H1 (cell line): Measurements from ENCODE around the gene UBTD1. TPM values are rescaled to one million over a fixed set of nuclear protein-coding genes. Genes with fewer than 3 reads are reported as not detected.

Source experiments
- CEBPB ChIP-seq: IDR thresholded peaks from 2 replicates; pipeline ENCODE4 v1.6.1; 2012; ENCODE audit warnings: low read depth, low read length
- MAFK ChIP-seq: IDR thresholded peaks from 2 replicates; pipeline ENCODE4 v1.6.1; 2012; ENCODE audit warnings: low read depth, mild to moderate bottlenecking, improper control_type of control experiment, low read length
- RBBP5 ChIP-seq: IDR thresholded peaks from 2 replicates; pipeline ENCODE4 v1.7.1; 2012; ENCODE audit warnings: low read depth, mild to moderate bottlenecking, inconsistent platforms, low read length, moderate library complexity, borderline replicate concordance
- TAF7 ChIP-seq: optimal IDR thresholded peaks from 2 replicates; pipeline ENCODE3; 2011; ENCODE audit warnings: low read depth, mild to moderate bottlenecking, inconsistent platforms, low read length, moderate library complexity, borderline replicate concordance
- ZNF274 ChIP-seq: IDR thresholded peaks from 2 replicates; pipeline ENCODE4 v1.7.0; 2012; ENCODE audit warnings: low read length, borderline replicate concordance; ENCODE audit errors: extremely low read depth
- polyA plus RNA-seq, 7 experiments: library from polyadenylated mRNA; depleted of rRNA in 3 of 7; stranded (reverse) in 5 of 7; unstranded in 2 of 7; fragments of >200 nt in 5 of 7; fragments of 200-250 nt in 2 of 7; gene quantifications; 1 replicate in 5 of 7; 2 replicates in 1 of 7; 4 replicates in 1 of 7; pipeline versions ENCODE4 v1.2.1 to v1.2.3, GENCODE V29; 2011 to 2013; ENCODE audit warnings: missing spikeins in 2 of 7, mixed read lengths in 2 of 7
- total RNA-seq: library from RNA; stranded (reverse); fragmentation: NEBNext Ultra II Directional; extraction: Animal tissue kit (Norgen Biotek cat#: 25700); gene quantifications from 2 replicates; pipeline ENCODE4 v1.2.1, GENCODE V29; 2021
- TF ChIP-seq, protein P1 (sequence below): fragments of 300-600 bp; sonication (generic); IDR thresholded peaks from 2 replicates; pipeline ENCODE4 v1.7.1; 2012; ENCODE audit warnings: low read length, moderate library complexity, mild to moderate bottlenecking, inconsistent platforms; ENCODE audit not compliant: insufficient replicate concordance
- TF ChIP-seq, protein P2 (sequence below), 3 experiments: IDR thresholded peaks; 1 replicate in 2 of 3; 2 replicates in 1 of 3; pipeline versions ENCODE4 v1.5.1 to v1.6.1; 2011; ENCODE audit warnings: low read length in 3 of 3, mild to moderate bottlenecking in 3 of 3, inconsistent platforms in 2 of 3, low read depth in 1 of 3, moderate library complexity in 1 of 3; ENCODE audit not compliant: insufficient read depth in 1 of 3; ENCODE audit errors: control extremely low read depth in 1 of 3

Gene UBTD1
- total and polyA plus RNA-seq, 2 of the 8 experiments (the other 6 are each of a cell fraction or from before 2014, with no cell fraction given) = 22.3 to 36.2 TPM

DNA sequence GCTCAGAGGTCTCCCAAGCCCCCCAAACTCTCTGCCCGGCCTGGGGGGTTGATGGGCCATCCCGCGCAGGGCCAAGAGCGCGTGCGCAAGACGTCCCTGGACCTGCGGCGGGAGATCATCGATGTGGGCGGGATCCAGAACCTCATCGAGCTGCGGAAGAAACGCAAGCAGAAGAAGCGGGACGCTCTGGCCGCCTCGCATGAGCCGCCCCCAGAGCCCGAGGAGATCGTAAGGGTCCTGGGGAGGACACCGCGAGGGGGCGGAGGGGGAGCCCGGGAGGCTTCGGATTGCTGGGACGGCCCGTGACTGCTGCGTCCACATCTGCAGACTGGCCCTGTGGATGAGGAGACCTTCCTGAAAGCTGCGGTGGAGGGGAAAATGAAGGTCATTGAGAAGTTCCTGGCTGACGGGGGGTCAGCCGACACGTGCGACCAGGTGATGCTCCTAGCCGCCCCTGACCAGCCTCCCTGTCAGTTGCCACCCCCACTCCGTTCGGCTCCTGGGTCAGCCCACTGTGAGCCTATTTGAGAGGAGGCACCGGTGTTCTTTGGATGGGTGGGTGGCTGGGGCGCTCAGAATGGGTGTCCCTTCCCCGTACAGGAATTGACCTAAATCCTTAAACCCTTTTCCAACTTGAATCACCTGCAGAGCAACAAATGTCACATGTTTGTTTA, 79.6 kb downstream of the UBTD1 start (continued):
- TF ChIP-seq, protein P1, sequence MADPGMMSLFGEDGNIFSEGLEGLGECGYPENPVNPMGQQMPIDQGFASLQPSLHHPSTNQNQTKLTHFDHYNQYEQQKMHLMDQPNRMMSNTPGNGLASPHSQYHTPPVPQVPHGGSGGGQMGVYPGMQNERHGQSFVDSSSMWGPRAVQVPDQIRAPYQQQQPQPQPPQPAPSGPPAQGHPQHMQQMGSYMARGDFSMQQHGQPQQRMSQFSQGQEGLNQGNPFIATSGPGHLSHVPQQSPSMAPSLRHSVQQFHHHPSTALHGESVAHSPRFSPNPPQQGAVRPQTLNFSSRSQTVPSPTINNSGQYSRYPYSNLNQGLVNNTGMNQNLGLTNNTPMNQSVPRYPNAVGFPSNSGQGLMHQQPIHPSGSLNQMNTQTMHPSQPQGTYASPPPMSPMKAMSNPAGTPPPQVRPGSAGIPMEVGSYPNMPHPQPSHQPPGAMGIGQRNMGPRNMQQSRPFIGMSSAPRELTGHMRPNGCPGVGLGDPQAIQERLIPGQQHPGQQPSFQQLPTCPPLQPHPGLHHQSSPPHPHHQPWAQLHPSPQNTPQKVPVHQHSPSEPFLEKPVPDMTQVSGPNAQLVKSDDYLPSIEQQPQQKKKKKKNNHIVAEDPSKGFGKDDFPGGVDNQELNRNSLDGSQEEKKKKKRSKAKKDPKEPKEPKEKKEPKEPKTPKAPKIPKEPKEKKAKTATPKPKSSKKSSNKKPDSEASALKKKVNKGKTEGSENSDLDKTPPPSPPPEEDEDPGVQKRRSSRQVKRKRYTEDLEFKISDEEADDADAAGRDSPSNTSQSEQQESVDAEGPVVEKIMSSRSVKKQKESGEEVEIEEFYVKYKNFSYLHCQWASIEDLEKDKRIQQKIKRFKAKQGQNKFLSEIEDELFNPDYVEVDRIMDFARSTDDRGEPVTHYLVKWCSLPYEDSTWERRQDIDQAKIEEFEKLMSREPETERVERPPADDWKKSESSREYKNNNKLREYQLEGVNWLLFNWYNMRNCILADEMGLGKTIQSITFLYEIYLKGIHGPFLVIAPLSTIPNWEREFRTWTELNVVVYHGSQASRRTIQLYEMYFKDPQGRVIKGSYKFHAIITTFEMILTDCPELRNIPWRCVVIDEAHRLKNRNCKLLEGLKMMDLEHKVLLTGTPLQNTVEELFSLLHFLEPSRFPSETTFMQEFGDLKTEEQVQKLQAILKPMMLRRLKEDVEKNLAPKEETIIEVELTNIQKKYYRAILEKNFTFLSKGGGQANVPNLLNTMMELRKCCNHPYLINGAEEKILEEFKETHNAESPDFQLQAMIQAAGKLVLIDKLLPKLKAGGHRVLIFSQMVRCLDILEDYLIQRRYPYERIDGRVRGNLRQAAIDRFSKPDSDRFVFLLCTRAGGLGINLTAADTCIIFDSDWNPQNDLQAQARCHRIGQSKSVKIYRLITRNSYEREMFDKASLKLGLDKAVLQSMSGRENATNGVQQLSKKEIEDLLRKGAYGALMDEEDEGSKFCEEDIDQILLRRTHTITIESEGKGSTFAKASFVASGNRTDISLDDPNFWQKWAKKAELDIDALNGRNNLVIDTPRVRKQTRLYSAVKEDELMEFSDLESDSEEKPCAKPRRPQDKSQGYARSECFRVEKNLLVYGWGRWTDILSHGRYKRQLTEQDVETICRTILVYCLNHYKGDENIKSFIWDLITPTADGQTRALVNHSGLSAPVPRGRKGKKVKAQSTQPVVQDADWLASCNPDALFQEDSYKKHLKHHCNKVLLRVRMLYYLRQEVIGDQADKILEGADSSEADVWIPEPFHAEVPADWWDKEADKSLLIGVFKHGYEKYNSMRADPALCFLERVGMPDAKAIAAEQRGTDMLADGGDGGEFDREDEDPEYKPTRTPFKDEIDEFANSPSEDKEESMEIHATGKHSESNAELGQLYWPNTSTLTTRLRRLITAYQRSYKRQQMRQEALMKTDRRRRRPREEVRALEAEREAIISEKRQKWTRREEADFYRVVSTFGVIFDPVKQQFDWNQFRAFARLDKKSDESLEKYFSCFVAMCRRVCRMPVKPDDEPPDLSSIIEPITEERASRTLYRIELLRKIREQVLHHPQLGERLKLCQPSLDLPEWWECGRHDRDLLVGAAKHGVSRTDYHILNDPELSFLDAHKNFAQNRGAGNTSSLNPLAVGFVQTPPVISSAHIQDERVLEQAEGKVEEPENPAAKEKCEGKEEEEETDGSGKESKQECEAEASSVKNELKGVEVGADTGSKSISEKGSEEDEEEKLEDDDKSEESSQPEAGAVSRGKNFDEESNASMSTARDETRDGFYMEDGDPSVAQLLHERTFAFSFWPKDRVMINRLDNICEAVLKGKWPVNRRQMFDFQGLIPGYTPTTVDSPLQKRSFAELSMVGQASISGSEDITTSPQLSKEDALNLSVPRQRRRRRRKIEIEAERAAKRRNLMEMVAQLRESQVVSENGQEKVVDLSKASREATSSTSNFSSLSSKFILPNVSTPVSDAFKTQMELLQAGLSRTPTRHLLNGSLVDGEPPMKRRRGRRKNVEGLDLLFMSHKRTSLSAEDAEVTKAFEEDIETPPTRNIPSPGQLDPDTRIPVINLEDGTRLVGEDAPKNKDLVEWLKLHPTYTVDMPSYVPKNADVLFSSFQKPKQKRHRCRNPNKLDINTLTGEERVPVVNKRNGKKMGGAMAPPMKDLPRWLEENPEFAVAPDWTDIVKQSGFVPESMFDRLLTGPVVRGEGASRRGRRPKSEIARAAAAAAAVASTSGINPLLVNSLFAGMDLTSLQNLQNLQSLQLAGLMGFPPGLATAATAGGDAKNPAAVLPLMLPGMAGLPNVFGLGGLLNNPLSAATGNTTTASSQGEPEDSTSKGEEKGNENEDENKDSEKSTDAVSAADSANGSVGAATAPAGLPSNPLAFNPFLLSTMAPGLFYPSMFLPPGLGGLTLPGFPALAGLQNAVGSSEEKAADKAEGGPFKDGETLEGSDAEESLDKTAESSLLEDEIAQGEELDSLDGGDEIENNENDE = no peak
- TF ChIP-seq TAF7 (no peak), MAFK (no peak), RBBP5 (no peak), CEBPB (no peak), ZNF274 (no peak)
- TF ChIP-seq, protein P2, sequence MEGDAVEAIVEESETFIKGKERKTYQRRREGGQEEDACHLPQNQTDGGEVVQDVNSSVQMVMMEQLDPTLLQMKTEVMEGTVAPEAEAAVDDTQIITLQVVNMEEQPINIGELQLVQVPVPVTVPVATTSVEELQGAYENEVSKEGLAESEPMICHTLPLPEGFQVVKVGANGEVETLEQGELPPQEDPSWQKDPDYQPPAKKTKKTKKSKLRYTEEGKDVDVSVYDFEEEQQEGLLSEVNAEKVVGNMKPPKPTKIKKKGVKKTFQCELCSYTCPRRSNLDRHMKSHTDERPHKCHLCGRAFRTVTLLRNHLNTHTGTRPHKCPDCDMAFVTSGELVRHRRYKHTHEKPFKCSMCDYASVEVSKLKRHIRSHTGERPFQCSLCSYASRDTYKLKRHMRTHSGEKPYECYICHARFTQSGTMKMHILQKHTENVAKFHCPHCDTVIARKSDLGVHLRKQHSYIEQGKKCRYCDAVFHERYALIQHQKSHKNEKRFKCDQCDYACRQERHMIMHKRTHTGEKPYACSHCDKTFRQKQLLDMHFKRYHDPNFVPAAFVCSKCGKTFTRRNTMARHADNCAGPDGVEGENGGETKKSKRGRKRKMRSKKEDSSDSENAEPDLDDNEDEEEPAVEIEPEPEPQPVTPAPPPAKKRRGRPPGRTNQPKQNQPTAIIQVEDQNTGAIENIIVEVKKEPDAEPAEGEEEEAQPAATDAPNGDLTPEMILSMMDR (IDR thresholded peaks at IDR 0.05; ENCODE audit: control extremely low read depth in 1 of 3, insufficient read depth in 1 of 3, low read depth in 1 of 3, low read length in 3 of 3) = no peak
